Activated naive CD4-positive, alpha-beta T cell treated with anti-CD3 and anti-CD28 coated beads for 36 hours (primary cell): Measurements from ENCODE around the gene IKZF5. TPM values are rescaled to one million over a fixed set of nuclear protein-coding genes. Genes with fewer than 3 reads are reported as not detected.

ENCODE experiments used
- CTCF ChIA-PET: fragments of 350-600 bp; sonication (Branson Sonifier 250); formaldehyde crosslinking; loops from one replicate; lab custom pipeline; 2021; ENCODE audit warnings: antibody characterized with exemption; lab: Charles Lee
- DNase-seq: peaks from one replicate; pipeline ENCODE4 v3.0.0-alpha.2; 2020
- H3K27ac Mint-ChIP-seq: one replicate; pipeline ENCODE4 v1.8.0; 2021; ENCODE audit warnings: mild to moderate bottlenecking, mixed read lengths
- H3K27me3 Mint-ChIP-seq: one replicate; pipeline ENCODE4 v1.8.0; 2021; ENCODE audit warnings: low read depth, mixed read lengths
- H3K36me3 Mint-ChIP-seq: one replicate; pipeline ENCODE4 v1.8.0; 2021; ENCODE audit warnings: low read depth, mixed read lengths
- H3K4me1 Mint-ChIP-seq: one replicate; pipeline ENCODE4 v1.8.0; 2021; ENCODE audit warnings: low read depth, mixed read lengths
- H3K4me3 Mint-ChIP-seq: one replicate; pipeline ENCODE4 v1.8.0; 2021; ENCODE audit warnings: mild to moderate bottlenecking, moderate library complexity, mixed read lengths
- H3K9me3 Mint-ChIP-seq: one replicate; pipeline ENCODE4 v1.8.0; 2021; ENCODE audit warnings: mixed read lengths
- intact Hi-C: fragments of 100-400 bp; cut with micrococcal nuclease; formaldehyde crosslinking; loops from one replicate; pipeline ENCODE4 v1.15.1; 2023
- total RNA-seq, 2 experiments: library from RNA; stranded (reverse); gene quantifications; one replicate each; pipeline ENCODE4 v1.2.3, GENCODE V29; 2021

The IKZF5 gene
- total RNA-seq, 2 experiments from 2014 or later = 15.3 to 16.2 TPM

DNA sequence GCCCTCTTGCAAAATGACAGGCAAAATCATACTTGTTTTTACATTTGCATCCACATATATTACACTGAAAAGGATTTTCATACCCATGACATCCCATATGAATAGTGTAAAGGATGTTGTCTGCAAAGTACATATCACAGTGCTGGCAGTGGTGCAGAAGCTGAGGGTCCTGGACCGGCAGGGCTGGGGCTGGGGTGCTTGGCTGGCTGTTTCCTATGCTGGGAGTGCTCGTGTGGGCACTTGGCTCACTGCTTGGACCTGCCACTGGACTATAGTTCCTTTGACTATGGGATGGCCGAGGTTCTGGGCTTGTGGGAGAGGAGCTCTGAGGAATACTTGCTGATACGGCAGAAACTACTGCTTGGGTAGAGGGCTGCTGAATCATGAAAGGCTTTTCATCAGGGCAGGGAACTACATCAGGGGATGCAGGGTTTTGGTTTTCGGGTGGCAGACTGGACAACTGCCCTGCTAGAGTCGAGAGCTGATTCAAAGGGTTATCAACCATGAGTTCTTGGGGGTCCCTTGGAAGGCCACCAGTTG is 14.7 kb downstream of the IKZF5 start:
- Mint-ChIP-seq H3K27me3 (no peaks in the 10 kb centered on the region), H3K27ac (no peak overlapping the region), H3K4me1 (no peaks in the 10 kb centered on the region), H3K36me3 (peaks cover 26% of the 10 kb centered on the region), H3K4me3 (no peak overlapping the region), H3K9me3 (no peaks in the 10 kb centered on the region)
- CTCF ChIA-PET = no interaction called here
- no peak for DNase-seq
- intact Hi-C loops = no loop called here

- Mint-ChIP-seq H3K27me3 (no peaks in the 10 kb centered on the region), H3K36me3 (peaks cover 21% of the 10 kb centered on the region), H3K4me1 (no peaks in the 10 kb centered on the region), H3K4me3 (no peak overlapping the region), H3K9me3 (no peaks in the 10 kb centered on the region), H3K27ac (no peak overlapping the region)
- no peak for DNase-seq
- CTCF ChIA-PET = interaction anchor here (1.5 kb wide), 1 partner anchor 11 kb away, joined by 3 read pairs; no protein-coding TSS in a partner anchor
- intact Hi-C loops = no loop called here
These were observed 16.5 kb downstream of the IKZF5 start for GRCh38 chr10:122992031-122992585.

DNA sequence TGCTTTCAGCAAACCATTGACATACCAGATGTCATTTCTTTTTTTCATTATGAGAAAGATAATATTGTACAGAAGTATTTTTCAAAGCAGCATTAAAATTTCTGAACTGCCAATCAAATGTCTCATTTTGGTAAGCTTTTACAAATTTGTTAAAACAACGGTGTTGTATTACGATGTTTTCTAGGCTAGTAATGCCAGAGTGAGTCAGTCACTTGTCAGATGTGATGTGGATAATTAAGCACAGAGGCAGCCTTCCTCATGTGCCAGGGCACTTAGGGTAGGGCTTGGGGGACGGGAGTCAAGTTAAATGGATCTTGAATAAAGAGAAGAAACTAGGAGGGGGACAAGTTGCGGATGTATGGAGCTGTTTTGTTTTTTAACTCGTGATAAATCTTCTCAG is 18.3 kb downstream of the IKZF5 start:
- H3K36me3 Mint-ChIP-seq = peaks cover 18% of the 10 kb centered on the region
- CTCF ChIA-PET = interaction anchor here (1.3 kb wide), 2 partner anchors 9 kb away, joined by 3 read pairs; no protein-coding TSS in a partner anchor

GRCh38 chr10:122988501-122988900 is 20.1 kb downstream of the IKZF5 start:
- CTCF ChIA-PET = no interaction called here
- H3K4me3 Mint-ChIP-seq = no peak overlapping the region
- no peaks in the 10 kb centered on the region for H3K27me3 Mint-ChIP-seq
- H3K27ac Mint-ChIP-seq = no peak overlapping the region
- no peaks in the 10 kb centered on the region for H3K9me3 Mint-ChIP-seq
- peaks cover 10% of the 10 kb centered on the region for H3K36me3 Mint-ChIP-seq
- intact Hi-C loops = no loop called here
- no peak for DNase-seq
- H3K4me1 Mint-ChIP-seq = no peaks in the 10 kb centered on the region

More for the DNA sequence above, 18.3 kb downstream of the IKZF5 start:
- no peak for DNase-seq
- Mint-ChIP-seq H3K9me3 (no peaks in the 10 kb centered on the region), H3K27ac (no peak overlapping the region), H3K4me3 (no peak overlapping the region), H3K27me3 (no peaks in the 10 kb centered on the region), H3K4me1 (no peaks in the 10 kb centered on the region)
- intact Hi-C loops = no loop called here

GRCh38 chr10:122986335-122986734 is 22.3 kb downstream of the IKZF5 start:
- DNase-seq = no peak
- Mint-ChIP-seq H3K4me3 (no peak overlapping the region), H3K27ac (no peak overlapping the region), H3K36me3 (peaks cover 9% of the 10 kb centered on the region), H3K27me3 (no peaks in the 10 kb centered on the region), H3K9me3 (no peaks in the 10 kb centered on the region), H3K4me1 (peaks cover 5% of the 10 kb centered on the region)
- CTCF ChIA-PET = interaction anchor here (0.6 kb wide), 1 partner anchor 434 kb away, joined by 4 read pairs; no protein-coding TSS in a partner anchor
- intact Hi-C loops = no loop called here

GRCh38 chr10:122984708-122985107 is 23.9 kb downstream of the IKZF5 start:
- Mint-ChIP-seq H3K9me3 (no peaks in the 10 kb centered on the region), H3K27ac (no peak overlapping the region), H3K4me1 (peaks cover 16% of the 10 kb centered on the region), H3K36me3 (peaks cover 9% of the 10 kb centered on the region), H3K4me3 (no peak overlapping the region), H3K27me3 (no peaks in the 10 kb centered on the region)
- no peak for DNase-seq
- CTCF ChIA-PET = interaction anchor here (1.2 to 1.3 kb wide), 2 partner anchors 18 to 23 kb away, joined by 3 to 4 read pairs; no protein-coding TSS in a partner anchor
- intact Hi-C loops = no loop called here

GRCh38 chr10:122983898-122984297 is 24.7 kb downstream of the IKZF5 start:
- no peak for DNase-seq
- CTCF ChIA-PET = interaction anchor here (0.6 to 1.3 kb wide), 3 partner anchors 19 to 150 kb away, joined by 3 to 4 read pairs (median 3); no protein-coding TSS in a partner anchor
- intact Hi-C loops = no loop called here
- Mint-ChIP-seq H3K36me3 (peaks cover 9% of the 10 kb centered on the region), H3K9me3 (no peaks in the 10 kb centered on the region), H3K27ac (no peak overlapping the region), H3K4me3 (no peak overlapping the region), H3K4me1 (peaks cover 17% of the 10 kb centered on the region), H3K27me3 (no peaks in the 10 kb centered on the region)

- CTCF ChIA-PET = interaction anchor here (0.7 to 1.8 kb wide), 6 partner anchors 9 to 170 kb away, joined by 3 to 9 read pairs (median 4); no protein-coding TSS in a partner anchor
- intact Hi-C loops = no loop called here
- no peaks in the 10 kb centered on the region for H3K27me3 Mint-ChIP-seq
These were observed 27.5 kb downstream of the IKZF5 start for GRCh38 chr10:122981066-122981464.

DNA sequence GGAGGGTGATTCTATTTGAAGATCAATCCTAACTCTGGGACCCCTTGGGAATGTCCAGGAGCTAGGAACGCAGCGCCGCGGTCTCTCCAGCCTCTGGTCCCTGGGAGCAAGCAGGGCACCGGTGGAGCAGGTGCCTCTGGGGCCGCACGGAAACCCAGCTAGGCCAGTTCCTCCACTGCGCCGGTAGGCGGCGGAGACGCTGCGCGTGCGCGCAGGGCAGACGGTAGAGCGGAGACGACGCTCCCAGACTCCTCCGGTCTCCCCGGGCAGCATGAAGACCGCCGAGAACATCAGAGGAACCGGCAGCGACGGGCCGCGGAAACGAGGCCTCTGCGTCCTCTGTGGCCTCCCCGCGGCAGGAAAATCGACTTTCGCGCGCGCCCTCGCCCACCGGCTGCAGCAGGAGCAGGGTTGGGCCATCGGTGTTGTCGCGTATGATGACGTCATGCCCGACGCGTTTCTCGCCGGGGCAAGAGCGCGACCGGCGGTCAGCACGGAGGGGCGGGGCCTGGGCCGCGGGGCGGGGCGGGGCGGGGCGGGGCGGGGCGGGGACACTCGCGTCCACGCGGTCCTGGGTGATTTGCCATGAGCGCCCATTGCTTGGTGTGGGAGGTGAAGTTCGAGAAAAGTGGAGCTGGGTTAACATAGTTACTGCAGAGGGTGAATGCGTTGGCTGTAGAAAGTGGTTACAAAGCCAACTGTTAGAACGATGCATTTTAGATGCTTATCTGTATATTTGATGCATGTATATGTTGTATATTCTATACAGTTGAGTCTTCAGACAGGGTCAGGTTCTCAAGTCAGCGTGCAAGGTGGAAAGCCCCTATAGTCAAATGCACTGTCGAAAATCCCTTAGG is 28.2 kb downstream of the IKZF5 start, which contains the start of gene PSTK:
TSS of gene PSTK (plus strand) at position 193 of the 857 bp plus-strand sequence. CDS start at position 272, 79 bp downstream.
- DNase-seq = peak; percentile 90
- Mint-ChIP-seq H3K4me1 (peaks cover 17% of the 10 kb centered on the region), H3K9me3 (no peaks in the 10 kb centered on the region), H3K4me3 (peak within 1 kb of the TSS; percentile 87), H3K27ac (peak within 1 kb of the TSS; percentile 92), H3K36me3 (peaks cover 5% of the 10 kb centered on the region), H3K27me3 (no peaks in the 10 kb centered on the region)
- intact Hi-C loops = loop anchor here (1.0 kb wide), 6 partner anchors 26 to 606 kb away; partner anchors contain the start of genes BUB3, C10orf88, FAM24B and IKZF5
- CTCF ChIA-PET = interaction anchor here (0.7 to 1.8 kb wide), 7 partner anchors 10 to 170 kb away, joined by 3 to 9 read pairs (median 5); no protein-coding TSS in a partner anchor

More at GRCh38 chr10:122981066-122981464, 27.5 kb downstream of the IKZF5 start:
- peak overlapping the region; percentile 87 for H3K4me3 Mint-ChIP-seq
- DNase-seq = no peak
- H3K4me1 Mint-ChIP-seq = peaks cover 17% of the 10 kb centered on the region
- H3K27ac Mint-ChIP-seq = peak overlapping the region; percentile 64
- H3K9me3 Mint-ChIP-seq = no peaks in the 10 kb centered on the region
- peaks cover 5% of the 10 kb centered on the region for H3K36me3 Mint-ChIP-seq

- Mint-ChIP-seq H3K36me3 (peaks cover 1% of the 10 kb centered on the region), H3K27ac (no peak overlapping the region), H3K9me3 (no peaks in the 10 kb centered on the region), H3K4me1 (no peaks in the 10 kb centered on the region), H3K4me3 (no peak overlapping the region), H3K27me3 (no peaks in the 10 kb centered on the region)
- CTCF ChIA-PET = no interaction called here
- intact Hi-C loops = no loop called here
- no peak for DNase-seq
These were observed 34.0 kb downstream of the IKZF5 start for GRCh38 chr10:122974543-122975064.

DNA sequence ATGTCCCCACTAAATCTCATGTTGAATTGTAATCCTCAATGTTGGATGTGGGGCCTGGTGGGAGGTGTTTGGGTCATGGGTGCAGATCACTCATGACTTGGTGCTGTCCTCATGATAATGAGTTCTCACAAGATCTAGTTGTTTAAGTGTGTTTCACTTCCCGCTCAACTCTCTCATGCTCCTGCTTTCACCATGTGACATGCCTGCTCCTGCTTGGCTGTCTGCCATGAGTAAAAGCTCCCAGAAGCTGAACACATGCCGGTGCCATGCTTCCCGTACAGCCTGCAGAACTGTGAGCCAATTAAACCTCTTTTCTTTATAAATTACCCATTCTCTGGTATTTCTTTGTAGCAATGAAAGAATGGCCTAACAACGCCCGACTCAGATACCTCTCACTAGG is 34.6 kb downstream of the IKZF5 start:
- no peak overlapping the region for H3K27ac Mint-ChIP-seq
- H3K36me3 Mint-ChIP-seq = peaks cover 1% of the 10 kb centered on the region
- no peaks in the 10 kb centered on the region for H3K4me1 Mint-ChIP-seq
- peaks cover under 1% of the 10 kb centered on the region for H3K9me3 Mint-ChIP-seq
- peaks cover 2% of the 10 kb centered on the region for H3K27me3 Mint-ChIP-seq
- intact Hi-C loops = no loop called here
- H3K4me3 Mint-ChIP-seq = no peak overlapping the region
- no peak for DNase-seq
- CTCF ChIA-PET = no interaction called here

DNA sequence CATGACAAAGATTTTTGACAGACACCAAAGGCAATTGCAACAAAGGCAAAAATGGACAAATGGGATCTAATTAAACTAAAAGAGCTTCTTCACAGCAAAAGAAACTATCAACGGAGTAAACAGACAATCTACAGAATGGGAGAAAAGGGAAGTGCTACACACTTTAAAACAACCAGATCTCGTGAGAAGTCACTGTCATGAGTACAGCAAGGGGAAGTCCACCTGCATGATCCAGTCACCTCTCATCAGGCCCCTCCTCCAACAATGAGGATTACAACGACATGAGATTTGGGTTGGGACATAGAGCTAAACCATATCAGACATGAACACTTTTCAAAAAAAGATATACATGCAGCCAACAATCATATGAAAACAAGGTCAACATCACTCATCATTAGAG is 39.9 kb downstream of the IKZF5 start:
- no peak overlapping the region for H3K4me3 Mint-ChIP-seq
- intact Hi-C loops = no loop called here

More for the DNA sequence above, 39.9 kb downstream of the IKZF5 start:
- DNase-seq = no peak
- Mint-ChIP-seq H3K4me1 (no peaks in the 10 kb centered on the region), H3K27ac (no peak overlapping the region), H3K36me3 (peaks cover 13% of the 10 kb centered on the region), H3K9me3 (peaks cover 33% of the 10 kb centered on the region), H3K27me3 (peaks cover 11% of the 10 kb centered on the region)
- CTCF ChIA-PET = no interaction called here
